ENCODE data around the gene LRRC27. TPM values are rescaled to one million over a fixed set of nuclear protein-coding genes. Genes with fewer than 3 reads are reported as not detected.

Gene LRRC27
- polyA plus RNA-seq, 3 donors = 26.3 to 31.9 (median 26.8) TPM

DNA sequence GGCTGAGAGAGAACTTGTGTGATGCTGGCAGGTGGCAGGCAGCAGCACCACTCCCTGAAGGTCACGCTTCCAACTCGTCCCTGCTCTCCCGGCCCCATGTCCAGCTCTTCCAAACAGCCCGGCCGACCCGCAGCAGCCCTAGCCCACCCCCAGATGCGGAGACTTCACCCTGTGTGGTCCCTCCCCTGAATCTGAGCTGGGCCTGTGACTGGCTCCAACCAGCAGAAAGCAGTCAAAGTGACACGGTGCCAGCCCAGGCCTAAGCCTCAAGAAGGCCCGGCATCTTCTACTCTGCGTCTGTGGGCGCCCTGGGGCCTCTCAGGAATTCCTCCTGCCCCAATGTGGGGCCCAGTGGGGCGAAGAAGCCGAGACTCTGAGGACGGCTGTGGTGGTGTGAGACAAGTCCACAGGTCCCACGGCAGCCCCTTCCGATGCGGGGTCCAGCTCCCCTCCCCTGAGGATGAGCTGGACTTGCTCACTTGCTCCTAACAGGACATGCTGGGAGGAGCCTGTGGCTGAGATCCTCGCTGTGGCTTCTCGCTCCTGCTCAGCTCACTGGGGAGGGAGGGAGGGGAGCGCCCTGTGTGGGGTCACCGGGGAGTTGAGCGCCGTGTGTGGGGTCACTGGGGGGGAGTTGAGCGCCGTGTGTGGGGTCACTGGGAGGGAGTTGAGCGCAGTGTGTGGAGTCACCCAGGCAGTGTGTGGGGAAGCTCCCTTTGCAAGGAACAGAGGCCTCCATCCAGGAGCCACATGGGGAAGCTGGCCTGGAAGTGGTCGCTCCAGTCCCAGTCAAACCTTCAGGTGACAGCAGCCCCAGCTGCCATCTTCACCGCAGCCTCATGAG, 33.7 kb upstream of the LRRC27 start:
- DNase-seq (ENCODE audit: extremely low read depth in 1 of 11, low read depth in 9 of 11, low spot score in 4 of 11) = no peak

DNA sequence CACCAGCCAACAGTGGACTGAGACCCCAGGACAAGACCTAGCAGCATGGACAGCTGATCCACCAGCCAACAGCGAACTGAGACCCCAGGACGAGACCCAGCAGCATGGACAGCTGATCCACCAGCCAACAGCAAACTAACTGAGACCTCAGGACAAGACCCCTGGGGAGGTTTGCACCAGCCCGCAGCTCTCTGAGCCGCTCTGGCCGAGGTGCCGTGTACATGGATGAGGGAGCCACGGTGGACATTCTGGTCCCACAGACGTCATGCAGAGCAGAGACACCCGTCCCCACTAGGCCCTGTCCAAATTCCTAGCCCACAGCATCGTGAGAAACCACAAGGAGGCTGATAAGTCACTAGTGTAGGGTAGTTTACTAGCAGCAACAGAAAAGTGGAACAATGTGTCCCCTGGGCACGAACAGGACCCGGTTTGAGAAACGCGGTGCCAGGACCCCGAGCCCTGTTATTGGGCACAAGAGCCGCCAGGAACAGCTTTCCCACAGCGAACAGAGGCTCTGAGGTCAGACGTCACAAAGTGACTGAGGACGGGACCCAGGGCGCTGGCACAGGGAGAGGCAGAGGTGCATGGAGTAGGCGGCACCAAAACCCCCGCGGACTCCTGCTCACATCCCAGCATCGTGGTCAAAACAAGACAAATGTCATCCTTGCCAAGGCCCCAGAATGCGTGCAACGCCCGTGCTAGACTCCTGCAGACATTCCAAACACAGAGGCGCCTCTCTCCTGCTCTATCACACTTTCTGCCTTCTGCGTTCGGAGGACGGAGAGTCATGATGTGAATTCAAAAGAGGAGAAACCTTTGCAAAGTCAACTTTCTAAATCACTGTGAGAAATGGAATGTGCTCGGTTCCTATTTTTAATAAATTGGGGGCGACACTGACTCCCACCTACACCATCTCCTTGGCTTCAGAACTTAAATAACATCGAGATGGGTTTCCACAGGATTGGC, 32.3 kb upstream of the LRRC27 start:
- DNase-seq (ENCODE audit: extremely low read depth in 1 of 11, low read depth in 9 of 11, low spot score in 4 of 11) = no peak

DNA sequence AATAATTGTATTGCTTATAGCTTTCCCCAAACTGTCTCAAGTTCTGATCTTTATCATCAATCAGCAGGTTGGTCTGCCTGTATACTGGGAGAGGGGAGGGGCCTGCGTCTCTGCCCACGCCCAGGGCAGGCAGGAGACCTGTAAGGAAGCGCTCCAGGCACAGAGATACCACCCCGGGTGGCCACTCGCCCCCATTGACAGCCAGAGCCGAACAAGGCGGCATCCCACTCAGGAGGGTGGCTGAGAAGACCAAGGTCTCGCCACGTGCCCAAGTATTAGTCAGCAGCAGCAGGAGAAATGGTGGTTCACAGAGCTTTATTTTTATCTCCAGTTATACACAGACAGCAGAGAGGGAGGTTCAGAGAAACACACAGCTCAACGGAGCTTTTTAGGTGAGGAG, 31.4 kb upstream of the LRRC27 start:
- no peak for DNase-seq (ENCODE audit: extremely low read depth in 1 of 11, low read depth in 9 of 11, low spot score in 4 of 11)

DNA sequence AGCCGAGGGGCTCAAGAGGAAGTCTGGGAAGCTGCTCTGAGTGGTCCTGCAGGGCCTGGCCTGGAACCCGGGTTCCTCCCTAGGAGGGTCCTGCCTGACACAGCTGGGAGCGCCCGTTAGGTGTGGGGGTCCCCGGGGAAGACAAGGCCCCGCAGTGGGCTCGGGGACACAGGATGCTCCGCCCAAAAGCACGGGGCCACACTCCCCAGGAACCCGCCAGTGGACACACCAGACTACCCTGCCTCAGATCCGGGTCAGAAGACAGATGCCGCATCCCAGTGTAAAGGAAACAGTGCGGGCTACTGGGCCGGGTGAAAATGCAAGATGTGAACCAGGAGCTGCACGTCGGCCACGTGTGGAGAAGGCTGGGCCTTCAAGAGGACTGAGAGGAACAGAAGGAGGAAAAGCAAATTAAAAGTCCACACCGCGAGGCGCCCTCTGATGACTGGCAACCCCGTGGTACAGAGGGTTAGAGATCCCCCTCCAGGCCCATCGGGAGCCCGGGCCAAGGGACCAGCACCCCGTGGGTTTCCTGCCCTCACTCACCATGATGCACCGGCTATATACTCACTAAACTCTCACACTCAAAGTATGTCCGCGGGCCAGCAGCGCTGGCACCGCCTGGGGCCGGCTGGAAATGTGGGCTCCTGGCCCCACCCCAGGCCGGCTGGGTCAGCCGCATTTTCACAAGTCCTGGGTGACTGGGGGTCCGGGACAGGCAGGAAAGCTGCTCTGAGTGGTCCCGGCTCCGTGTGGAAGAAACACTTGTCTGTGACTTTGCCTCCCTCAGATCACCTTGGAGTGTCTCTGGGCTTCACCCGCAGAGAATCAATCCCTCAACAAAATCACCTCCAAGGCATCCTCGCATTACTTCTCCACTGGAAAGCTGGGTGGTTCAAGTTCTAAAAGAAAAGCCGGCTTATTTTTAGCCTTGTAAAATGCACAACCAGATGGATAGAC, 30.3 kb upstream of the LRRC27 start:
- DNase-seq (ENCODE audit: extremely low read depth in 1 of 11, low read depth in 9 of 11, low spot score in 4 of 11) = no peak

DNA sequence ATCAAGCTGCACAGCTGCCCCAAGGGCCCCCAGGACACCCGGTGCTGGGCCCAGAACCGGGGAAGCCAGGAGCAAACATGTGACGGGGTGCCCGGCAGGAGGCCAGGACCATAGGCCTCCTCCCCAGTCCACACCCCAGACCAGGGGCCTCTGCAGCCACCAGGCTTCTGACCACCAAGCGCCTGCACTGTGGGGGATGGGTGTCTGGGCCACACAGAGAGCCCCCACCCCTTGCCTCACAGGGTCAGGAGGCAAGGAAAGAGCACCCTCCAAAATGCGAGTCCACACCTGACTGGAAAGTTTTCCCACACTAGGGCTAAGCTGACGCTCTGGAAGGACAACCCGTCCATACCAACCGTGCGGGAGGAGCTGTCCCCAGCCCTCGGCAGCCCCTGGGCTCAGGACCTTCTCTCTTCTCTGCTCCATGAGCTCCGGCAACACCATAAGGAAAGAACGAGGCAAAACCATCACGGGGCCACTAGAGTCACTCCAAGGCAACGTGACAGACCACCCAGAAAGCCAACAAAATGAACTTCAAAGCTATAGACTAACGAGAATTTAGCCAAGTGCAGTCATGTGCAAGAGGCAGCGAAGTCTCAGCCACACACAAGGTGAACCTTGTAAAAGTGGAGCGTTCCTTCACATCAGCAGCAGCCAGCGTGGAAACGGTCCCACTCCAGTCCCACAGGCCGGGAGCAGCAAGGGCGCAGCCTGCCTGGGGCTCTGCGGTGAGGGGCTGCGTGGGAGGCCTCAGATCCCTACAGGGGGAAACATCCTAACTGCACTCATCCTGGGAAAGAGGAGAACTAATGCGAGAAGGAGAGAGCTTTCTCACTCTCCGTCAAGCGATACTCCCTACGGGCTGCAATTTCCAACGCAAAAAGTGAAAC, 29.3 kb upstream of the LRRC27 start:
- no peak for DNase-seq (ENCODE audit: extremely low read depth in 1 of 11, low read depth in 9 of 11, low spot score in 4 of 11)

DNA sequence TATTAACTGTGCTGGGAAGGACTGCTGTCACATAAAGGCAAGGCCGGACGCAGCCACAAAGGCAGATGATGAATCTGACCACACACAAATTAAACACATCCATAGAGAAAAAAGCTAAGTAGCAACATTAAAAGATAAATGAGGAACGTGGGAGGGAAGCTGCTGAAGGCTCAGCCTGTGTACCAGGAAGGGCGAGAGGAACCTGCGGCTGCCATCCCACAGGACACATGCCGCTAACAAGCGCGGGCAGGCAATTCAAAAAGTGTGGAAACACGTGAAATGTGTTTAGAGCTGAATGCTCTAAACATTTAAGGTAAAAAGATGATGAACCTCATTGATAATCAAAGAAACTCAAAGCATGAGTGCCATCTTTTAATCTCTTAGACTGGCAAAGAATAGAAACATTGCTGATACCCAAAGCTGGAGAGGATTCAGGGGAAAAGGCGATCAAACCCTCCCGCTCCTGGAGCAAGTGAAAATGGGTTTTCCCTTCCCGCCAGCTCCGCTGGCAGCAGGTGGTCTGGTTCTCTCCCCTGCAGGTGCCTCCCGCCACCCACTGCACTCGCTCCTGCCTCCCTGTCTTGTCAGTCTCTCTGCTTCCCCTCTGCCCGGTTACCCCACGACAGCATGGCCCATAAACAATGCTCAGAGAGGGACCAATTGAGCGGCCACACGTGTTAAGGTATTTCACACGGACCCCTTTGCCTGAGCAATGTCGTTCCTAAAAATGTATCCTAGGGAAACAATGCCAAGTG, 28.5 kb upstream of the LRRC27 start:
- no peak for DNase-seq (ENCODE audit: extremely low read depth in 1 of 11, low read depth in 9 of 11, low spot score in 4 of 11)

DNA sequence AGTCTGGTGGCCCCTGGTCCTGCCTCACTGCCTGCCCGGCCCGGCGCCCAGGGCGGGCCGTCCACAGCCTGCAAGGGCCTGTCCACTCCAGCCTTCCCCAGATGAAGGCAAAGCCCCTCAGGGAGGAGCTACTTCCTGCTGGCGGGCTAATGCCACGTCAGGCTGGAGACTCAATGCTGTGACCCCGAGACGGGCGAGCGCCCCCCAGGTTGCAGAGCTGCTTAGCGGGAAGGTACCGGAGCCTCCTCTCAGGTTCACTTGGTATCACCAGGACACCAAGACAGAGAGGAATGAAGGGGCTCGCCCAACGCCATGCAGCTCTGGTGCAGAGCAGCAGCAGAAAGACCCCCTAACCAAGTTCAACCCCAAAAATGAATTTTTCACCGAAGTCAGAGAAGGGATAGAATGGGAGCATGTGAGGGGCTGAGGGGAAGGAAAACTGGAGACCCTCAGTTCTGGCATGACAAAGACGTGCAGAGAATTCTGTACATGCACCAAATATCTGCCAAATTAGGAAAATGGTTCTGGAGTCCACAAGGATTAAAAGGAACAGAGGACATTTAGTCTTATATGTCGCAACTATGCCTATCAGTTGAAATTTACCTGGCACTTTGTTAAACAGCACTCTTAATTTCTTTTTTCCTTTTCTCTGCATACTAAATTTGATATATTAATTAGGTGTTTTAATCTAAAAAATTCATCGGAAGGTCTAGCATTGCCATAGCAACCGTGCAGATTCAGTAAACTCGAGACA, 27.1 kb upstream of the LRRC27 start:
- DNase-seq (ENCODE audit: extremely low read depth in 1 of 11, low read depth in 9 of 11, low spot score in 4 of 11) = no peak

- DNase-seq (ENCODE audit: extremely low read depth in 1 of 11, low read depth in 9 of 11, low spot score in 4 of 11) = no peak
These were observed 26.2 kb upstream of the LRRC27 start for GRCh38 chr10:132305654-132306342.

- DNase-seq (ENCODE audit: extremely low read depth in 1 of 11, low read depth in 9 of 11, low spot score in 4 of 11) = no peak
These were observed 25.7 kb upstream of the LRRC27 start for GRCh38 chr10:132306343-132306685.

GRCh38 chr10:132306864-132307751, 24.9 kb upstream of the LRRC27 start:
- DNase-seq (ENCODE audit: extremely low read depth in 1 of 11, low read depth in 9 of 11, low spot score in 4 of 11) = no peak

DNA sequence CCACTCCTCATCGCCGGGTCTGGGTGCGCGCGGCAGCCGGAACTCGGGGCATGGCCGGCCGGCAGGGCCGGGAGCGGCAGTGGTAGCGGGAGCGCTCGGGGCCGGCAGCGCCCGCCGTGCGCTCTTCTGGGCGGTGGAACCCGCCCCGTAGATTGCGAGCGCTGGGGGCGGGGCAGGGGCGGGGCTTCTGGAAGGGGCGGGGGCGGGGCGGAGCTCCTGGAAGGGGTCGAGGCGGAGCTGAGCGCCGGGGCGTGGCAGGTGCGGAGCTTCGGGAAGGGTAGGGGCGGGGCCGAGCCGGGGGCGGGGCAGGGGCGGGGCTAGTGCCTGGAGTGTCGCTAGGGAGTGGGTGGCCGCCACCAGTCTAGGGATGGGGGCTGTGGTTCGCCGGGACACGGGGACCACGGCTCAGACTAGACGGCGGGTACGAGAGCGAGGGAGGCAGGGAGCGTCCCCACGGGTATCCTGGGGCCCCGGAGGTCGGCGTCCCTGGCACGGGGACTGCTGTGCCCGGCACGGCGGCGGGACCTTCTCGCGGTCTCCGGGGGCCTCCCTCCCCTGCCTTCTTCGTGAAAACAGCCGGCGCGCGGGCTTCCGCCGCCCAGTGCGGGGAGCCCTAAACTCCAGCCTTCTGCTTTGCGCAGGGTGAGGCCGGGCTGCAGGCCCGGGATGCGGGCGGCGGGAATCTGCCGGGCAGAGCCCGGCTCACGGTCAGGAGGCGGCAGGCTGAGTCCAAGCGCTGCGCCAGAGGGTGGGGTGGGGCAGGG, 24.0 kb upstream of the LRRC27 start, which contains the start of gene STK32C:
Gene STK32C (minus strand): TSS at position 128 of the 764 bp plus-strand sequence. CDS start 117 bp downstream, at position 11.
- DNase-seq (ENCODE audit: extremely low read depth in 1 of 11, low read depth in 9 of 11, low spot score in 4 of 11) = peak in 9 of 11 donors; percentile 67 to 84 (median 80)

DNA sequence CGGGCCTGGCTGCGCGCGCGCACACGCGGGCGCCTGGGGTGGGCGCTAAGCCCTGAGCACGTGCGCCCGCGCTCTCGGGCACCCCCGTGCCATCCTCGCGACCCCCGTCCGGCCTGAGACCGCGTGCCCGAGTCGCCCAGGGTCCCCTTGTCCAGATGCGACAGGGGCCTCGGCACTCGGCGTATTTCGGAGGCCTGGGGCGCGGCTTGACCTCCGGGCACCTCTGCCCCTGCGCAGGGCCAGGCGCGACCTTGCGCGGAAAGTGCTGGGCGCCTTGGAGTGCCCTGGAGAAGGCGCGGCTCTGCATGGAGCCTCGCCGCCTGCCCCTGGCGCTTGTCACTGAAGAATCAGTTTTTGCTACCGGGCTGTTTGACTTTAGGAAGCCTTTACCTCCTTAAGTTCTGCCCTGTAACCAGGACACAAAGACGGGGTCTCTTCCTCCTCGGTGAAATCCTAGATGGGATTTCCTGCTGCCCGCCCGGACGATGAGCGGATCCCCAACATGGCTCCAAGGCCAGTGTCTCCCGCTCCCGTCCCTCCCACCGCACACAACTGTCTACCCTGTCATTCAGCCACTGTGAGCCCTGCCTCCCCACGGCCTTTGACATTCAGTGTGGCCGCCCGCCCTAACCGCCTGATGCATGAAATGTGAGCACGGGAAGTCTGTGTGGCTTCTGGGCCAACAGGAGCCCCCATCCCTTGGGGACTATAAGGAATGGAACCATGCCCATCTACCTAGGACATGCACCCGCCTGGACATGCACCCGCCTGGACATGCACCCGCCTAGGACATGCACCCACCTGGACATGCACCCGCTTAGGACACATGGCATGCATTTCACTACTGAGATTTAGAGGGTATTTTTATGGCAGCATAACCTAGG, 23.2 kb upstream of the LRRC27 start:
- DNase-seq (ENCODE audit: extremely low read depth in 1 of 11, low read depth in 9 of 11, low spot score in 4 of 11) = no peak

- DNase-seq (ENCODE audit: extremely low read depth in 1 of 11, low read depth in 9 of 11, low spot score in 4 of 11) = no peak
These were observed 22.5 kb upstream of the LRRC27 start for GRCh38 chr10:132309471-132309865.

Data from renal cortex interstitium (tissue), 11 donors.